Measurements from ENCODE around the gene OXLD1.

OXLD1 gene

DNA sequence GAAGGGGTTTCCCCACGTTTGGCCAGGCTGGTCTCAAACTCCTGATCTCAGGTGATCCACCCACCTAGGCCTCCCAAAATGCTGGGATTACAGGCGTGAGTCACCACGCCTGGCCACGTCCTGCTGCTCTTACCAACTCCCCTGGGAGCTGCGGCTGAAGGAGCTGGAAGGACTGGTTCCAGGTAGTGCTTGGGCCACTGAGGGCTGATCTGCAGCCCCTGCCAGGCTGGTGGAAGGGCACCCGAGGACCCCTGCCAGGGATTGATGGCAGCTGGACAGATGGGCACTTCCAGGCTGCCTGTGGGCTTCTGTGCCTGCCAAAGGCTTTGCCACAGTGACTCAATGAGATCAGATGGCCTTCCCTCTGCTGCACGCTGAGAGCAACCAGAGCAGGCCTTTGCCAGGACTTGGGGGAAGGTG lies 2.3 kb downstream of the OXLD1 start:
- Histone ChIP-seq H3K9me3 (ENCODE audit: control insufficient read depth, insufficient read depth, low read length) (no peaks in the 10 kb centered on the region), H3K4me3 (ENCODE audit: low read length) (no peak overlapping the region), H3K4me1 (ENCODE audit: control insufficient read depth, insufficient read depth, low read length) (peaks cover 7% of the 10 kb centered on the region), H3K36me3 (ENCODE audit: control insufficient read depth, insufficient read depth, low read length) (peaks cover 8% of the 10 kb centered on the region; the same call in 1 of the 2 replicates), H3K27ac (ENCODE audit: low read length) (no peak overlapping the region), H3K27me3 (ENCODE audit: control insufficient read depth, insufficient read depth, low read length) (no peaks in the 10 kb centered on the region)
- no CpG with 5 or more reads among the region's 7 CpGs for WGBS (ENCODE audit: insufficient coverage, insufficient read length)
- no peak for DNase-seq (ENCODE audit: low read depth, low spot score)

- Histone ChIP-seq H3K4me1 (ENCODE audit: control insufficient read depth, insufficient read depth, low read length) (peaks cover 4% of the 10 kb centered on the region), H3K36me3 (ENCODE audit: control insufficient read depth, insufficient read depth, low read length) (peaks cover 8% of the 10 kb centered on the region; the same call in 1 of the 2 replicates), H3K9me3 (ENCODE audit: control insufficient read depth, insufficient read depth, low read length) (no peaks in the 10 kb centered on the region), H3K27ac (ENCODE audit: low read length) (no peak overlapping the region), H3K4me3 (ENCODE audit: low read length) (no peak overlapping the region), H3K27me3 (ENCODE audit: control insufficient read depth, insufficient read depth, low read length) (no peaks in the 10 kb centered on the region)
- no CpG with 5 or more reads among the region's 4 CpGs for WGBS (ENCODE audit: insufficient coverage, insufficient read length)
- DNase-seq (ENCODE audit: low read depth, low spot score): no peak
Observed at GRCh38 chr17:81662002-81662401, 4.4 kb downstream of the OXLD1 start.

DNA sequence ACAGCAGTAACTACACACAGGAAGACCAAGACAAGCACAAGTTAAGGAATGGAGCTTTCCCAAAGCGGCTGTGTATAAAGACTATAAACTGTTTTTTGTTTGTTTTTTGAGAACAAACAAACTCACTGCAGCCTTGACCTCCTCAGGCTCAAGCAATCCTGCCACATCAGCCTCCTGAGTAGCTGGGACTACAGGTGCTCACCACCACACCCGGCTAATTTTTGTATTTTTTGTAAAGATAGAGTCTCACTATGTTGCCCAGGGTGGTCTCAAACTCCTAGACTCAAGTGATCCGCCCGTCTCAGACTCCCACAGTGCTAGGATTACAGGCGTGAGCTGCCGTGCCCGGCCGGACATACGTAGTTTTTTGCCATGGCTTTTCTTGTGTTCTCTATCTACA lies 6.0 kb downstream of the OXLD1 start:
- no peak overlapping the region for H3K27ac ChIP-seq (ENCODE audit: low read length)
- H3K36me3 ChIP-seq (ENCODE audit: control insufficient read depth, insufficient read depth, low read length): peaks cover 8% of the 10 kb centered on the region; the same call in 1 of the 2 replicates
- H3K27me3 ChIP-seq (ENCODE audit: control insufficient read depth, insufficient read depth, low read length): no peaks in the 10 kb centered on the region
- H3K9me3 ChIP-seq (ENCODE audit: control insufficient read depth, insufficient read depth, low read length): no peaks in the 10 kb centered on the region
- WGBS (ENCODE audit: insufficient coverage, insufficient read length): no CpG with 5 or more reads among the region's 9 CpGs
- peaks cover 2% of the 10 kb centered on the region; the same call in 1 of the 2 replicates for H3K4me1 ChIP-seq (ENCODE audit: control insufficient read depth, insufficient read depth, low read length)
- DNase-seq (ENCODE audit: low read depth, low spot score): no peak
- no peak overlapping the region for H3K4me3 ChIP-seq (ENCODE audit: low read length)

GRCh38 chr17:81659038-81659437 lies 7.4 kb downstream of the OXLD1 start:
- no peak overlapping the region for H3K27ac ChIP-seq (ENCODE audit: low read length)
- H3K4me3 ChIP-seq (ENCODE audit: low read length): no peak overlapping the region
- H3K36me3 ChIP-seq (ENCODE audit: control insufficient read depth, insufficient read depth, low read length): peaks cover under 1% of the 10 kb centered on the region; the same call in 1 of the 2 replicates
- no peaks in the 10 kb centered on the region for H3K9me3 ChIP-seq (ENCODE audit: control insufficient read depth, insufficient read depth, low read length)
- no peaks in the 10 kb centered on the region for H3K27me3 ChIP-seq (ENCODE audit: control insufficient read depth, insufficient read depth, low read length)
- no peaks in the 10 kb centered on the region; the same call in 1 of the 2 replicates for H3K4me1 ChIP-seq (ENCODE audit: control insufficient read depth, insufficient read depth, low read length)
- no peak for DNase-seq (ENCODE audit: low read depth, low spot score)
- no CpG with 5 or more reads among the region's 5 CpGs for WGBS (ENCODE audit: insufficient coverage, insufficient read length)

GRCh38 chr17:81656835-81657234 lies 9.6 kb downstream of the OXLD1 start:
- no peak overlapping the region for H3K4me3 ChIP-seq (ENCODE audit: low read length)
- DNase-seq (ENCODE audit: low read depth, low spot score): no peak
- H3K9me3 ChIP-seq (ENCODE audit: control insufficient read depth, insufficient read depth, low read length): no peaks in the 10 kb centered on the region
- H3K27ac ChIP-seq (ENCODE audit: low read length): no peak overlapping the region
- no peaks in the 10 kb centered on the region for H3K36me3 ChIP-seq (ENCODE audit: control insufficient read depth, insufficient read depth, low read length)
- H3K27me3 ChIP-seq (ENCODE audit: control insufficient read depth, insufficient read depth, low read length): no peaks in the 10 kb centered on the region
- peaks cover 5% of the 10 kb centered on the region for H3K4me1 ChIP-seq (ENCODE audit: control insufficient read depth, insufficient read depth, low read length)
- WGBS (ENCODE audit: insufficient coverage, insufficient read length): no CpG with 5 or more reads among the region's 4 CpGs

DNA sequence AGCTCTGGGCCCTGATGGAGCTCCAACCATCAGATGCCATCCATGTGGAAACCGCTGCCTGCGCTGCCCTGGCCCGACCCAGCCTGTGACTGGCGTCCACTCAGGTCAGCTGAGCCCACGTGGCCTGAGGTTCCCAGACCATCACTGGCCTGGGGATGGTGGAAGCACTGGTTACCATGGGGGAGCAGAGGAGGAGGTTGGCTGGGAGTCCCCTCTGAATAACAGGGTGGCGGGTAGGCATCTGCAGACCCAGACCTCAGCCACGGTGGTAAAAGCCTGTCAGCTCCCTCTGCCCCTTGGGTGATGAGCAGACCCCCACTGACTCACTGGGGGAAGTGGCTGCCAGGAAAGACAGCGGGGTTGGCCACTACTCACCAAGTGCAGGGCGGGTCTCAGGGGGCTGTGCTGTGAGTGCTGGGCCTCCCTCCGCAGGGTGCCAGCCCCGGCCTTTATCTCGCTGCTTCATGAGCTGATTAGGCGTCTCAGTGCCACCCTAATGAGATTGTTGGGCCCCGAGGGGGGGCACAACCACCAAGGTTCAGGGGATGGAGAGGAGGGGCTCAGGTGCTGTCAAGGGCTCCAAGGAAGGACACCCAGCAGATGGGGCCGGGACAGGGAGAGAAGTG lies 10.2 kb downstream of the OXLD1 start, which contains the start of gene PDE6G:
Gene PDE6G (minus strand): TSS at position 425 of the 626 bp plus-strand sequence. CDS start 3,237 bp downstream, outside the sequence.
- DNase-seq (ENCODE audit: low read depth, low spot score): no peak
- Histone ChIP-seq H3K36me3 (ENCODE audit: control insufficient read depth, insufficient read depth, low read length) (no peaks in the 10 kb centered on the region), H3K4me3 (ENCODE audit: low read length) (no peak within 1 kb of the TSS), H3K27me3 (ENCODE audit: control insufficient read depth, insufficient read depth, low read length) (no peaks in the 10 kb centered on the region), H3K9me3 (ENCODE audit: control insufficient read depth, insufficient read depth, low read length) (no peaks in the 10 kb centered on the region), H3K4me1 (ENCODE audit: control insufficient read depth, insufficient read depth, low read length) (peaks cover 5% of the 10 kb centered on the region), H3K27ac (ENCODE audit: low read length) (no peak within 1 kb of the TSS)
- no CpG with 5 or more reads among the region's 15 CpGs for WGBS (ENCODE audit: insufficient coverage, insufficient read length)

DNA sequence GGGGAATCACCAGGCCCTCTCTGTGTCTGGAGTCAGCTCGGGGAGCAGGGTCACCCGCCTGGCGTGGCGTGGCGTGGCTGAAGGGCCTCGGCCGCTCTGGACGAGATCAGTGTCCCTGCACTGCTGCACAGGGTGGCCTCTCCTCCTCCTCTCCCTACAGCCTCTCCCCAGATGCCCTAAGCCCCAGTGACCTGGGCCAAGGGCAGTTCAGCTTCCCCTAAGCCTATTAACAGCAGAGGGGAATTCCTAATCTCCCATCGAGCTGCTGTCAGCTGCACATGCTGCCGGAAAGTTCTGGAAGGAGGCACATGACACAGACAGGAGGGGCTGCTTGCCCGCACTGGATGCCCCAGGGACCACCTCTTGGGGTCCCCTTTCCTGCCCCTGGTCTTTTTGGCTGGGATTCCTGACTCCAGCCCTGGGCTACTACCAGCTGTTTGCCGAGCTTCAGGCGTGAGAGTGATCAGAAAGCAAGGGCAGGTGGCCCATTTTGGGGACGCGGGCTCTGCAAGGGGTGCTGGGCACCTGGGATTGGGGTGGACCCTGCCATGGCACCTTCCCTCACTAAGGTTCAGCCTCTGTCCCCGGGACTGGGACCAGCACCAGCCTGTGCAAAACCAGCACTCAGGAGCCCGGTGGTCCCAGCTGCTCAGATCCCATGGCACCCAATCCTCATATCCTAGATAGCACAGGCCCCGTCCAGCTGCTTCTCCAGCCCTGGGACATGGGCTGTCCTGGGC lies 10.9 kb downstream of the OXLD1 start:
- H3K4me1 ChIP-seq (ENCODE audit: control insufficient read depth, insufficient read depth, low read length): peaks cover 5% of the 10 kb centered on the region

DNA sequence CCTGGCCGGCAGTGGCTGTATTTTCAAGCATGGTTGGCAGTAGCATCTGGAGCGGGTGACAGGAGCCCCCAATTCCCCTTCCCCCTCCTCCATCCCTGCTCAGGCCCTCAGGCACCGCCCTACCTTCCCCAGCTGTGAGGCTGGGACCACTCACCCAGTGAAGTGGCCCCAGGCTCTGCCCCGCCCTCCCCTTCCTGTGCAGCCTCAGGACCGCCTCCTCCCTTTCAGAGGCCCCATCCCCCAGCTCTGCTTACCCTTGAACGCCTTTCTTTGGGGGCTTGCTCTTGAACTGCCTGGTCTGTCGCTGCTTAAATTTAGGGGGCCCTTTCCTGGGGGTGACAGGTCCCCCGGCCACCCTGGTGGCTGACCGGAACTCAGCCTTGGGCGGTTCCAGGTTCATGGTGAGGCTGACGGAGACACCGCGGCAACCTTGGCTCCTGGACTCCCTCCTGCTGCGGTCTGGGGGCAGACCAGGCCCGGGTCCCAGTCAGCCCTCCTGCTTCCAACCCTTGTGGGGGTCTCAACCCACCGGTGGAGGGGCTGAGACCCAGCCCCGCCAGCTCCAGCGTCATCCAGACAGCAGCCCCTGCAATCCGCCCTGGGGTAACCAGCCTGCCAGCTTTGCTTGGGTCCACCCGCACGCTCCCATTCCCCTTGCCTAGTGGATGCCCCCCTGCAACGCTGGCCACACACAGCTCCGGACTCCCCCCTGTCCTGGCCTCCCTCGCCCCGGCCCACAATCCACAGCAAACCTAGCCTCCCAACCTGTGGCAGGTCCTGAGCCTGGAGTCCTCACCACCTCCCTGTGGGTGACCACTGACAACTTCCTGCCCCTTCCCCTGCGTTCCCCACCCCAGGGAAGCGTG lies 13.3 kb downstream of the OXLD1 start:
- WGBS (ENCODE audit: insufficient coverage, insufficient read length): no CpG with 5 or more reads among the region's 27 CpGs
- peaks cover 3% of the 10 kb centered on the region; the same call in 1 of the 2 replicates for H3K27me3 ChIP-seq (ENCODE audit: control insufficient read depth, insufficient read depth, low read length)
- no peak overlapping the region for H3K27ac ChIP-seq (ENCODE audit: low read length)
- DNase-seq (ENCODE audit: low read depth, low spot score): no peak
- H3K9me3 ChIP-seq (ENCODE audit: control insufficient read depth, insufficient read depth, low read length): no peaks in the 10 kb centered on the region
- no peaks in the 10 kb centered on the region for H3K36me3 ChIP-seq (ENCODE audit: control insufficient read depth, insufficient read depth, low read length)
- H3K4me3 ChIP-seq (ENCODE audit: low read length): no peak overlapping the region
- peaks cover 5% of the 10 kb centered on the region for H3K4me1 ChIP-seq (ENCODE audit: control insufficient read depth, insufficient read depth, low read length)

More for the DNA sequence above, 10.9 kb downstream of the OXLD1 start:
- Histone ChIP-seq H3K27me3 (ENCODE audit: control insufficient read depth, insufficient read depth, low read length) (no peaks in the 10 kb centered on the region), H3K9me3 (ENCODE audit: control insufficient read depth, insufficient read depth, low read length) (no peaks in the 10 kb centered on the region), H3K27ac (ENCODE audit: low read length) (no peak overlapping the region), H3K4me3 (ENCODE audit: low read length) (no peak overlapping the region), H3K36me3 (ENCODE audit: control insufficient read depth, insufficient read depth, low read length) (no peaks in the 10 kb centered on the region)
- no peak for DNase-seq (ENCODE audit: low read depth, low spot score)
- no CpG with 5 or more reads among the region's 18 CpGs for WGBS (ENCODE audit: insufficient coverage, insufficient read length)

GRCh38 chr17:81651692-81652091 lies 14.7 kb downstream of the OXLD1 start:
- peaks cover 14% of the 10 kb centered on the region for H3K4me1 ChIP-seq (ENCODE audit: control insufficient read depth, insufficient read depth, low read length)
- no CpG with 5 or more reads among the region's 10 CpGs for whole genome bisulfite sequencing (ENCODE audit: insufficient coverage, insufficient read length)
- H3K27ac ChIP-seq (ENCODE audit: low read length): no peak overlapping the region
- no peaks in the 10 kb centered on the region for H3K9me3 ChIP-seq (ENCODE audit: control insufficient read depth, insufficient read depth, low read length)
- no peak for DNase-seq (ENCODE audit: low read depth, low spot score)
- H3K36me3 ChIP-seq (ENCODE audit: control insufficient read depth, insufficient read depth, low read length): no peaks in the 10 kb centered on the region
- peaks cover 11% of the 10 kb centered on the region for H3K27me3 ChIP-seq (ENCODE audit: control insufficient read depth, insufficient read depth, low read length)
- no peak overlapping the region for H3K4me3 ChIP-seq (ENCODE audit: low read length)

DNA sequence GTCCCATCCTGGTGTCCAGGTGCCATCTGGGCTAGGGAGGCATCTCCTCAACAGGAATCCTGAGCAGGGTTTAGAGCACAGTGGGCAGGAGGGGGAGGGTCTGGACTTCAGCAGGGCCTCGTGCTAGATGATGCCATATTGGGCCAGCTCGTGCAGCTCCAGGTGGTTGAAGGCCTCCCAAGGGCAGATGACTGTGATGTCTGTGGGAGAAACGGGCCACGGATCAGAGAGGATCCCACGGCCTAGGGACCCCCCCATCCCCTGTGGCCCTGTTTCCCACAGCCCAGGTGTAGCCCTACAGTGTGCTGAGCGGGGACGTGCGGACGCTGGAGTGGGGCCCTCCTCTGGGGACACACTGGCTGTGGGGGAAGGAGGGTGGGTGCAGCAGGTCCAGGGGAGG lies 15.5 kb downstream of the OXLD1 start:
- no CpG with 5 or more reads among the region's 9 CpGs for WGBS (ENCODE audit: insufficient coverage, insufficient read length)
- no peaks in the 10 kb centered on the region for H3K36me3 ChIP-seq (ENCODE audit: control insufficient read depth, insufficient read depth, low read length)
- no peak overlapping the region for H3K27ac ChIP-seq (ENCODE audit: low read length)
- peaks cover 11% of the 10 kb centered on the region for H3K27me3 ChIP-seq (ENCODE audit: control insufficient read depth, insufficient read depth, low read length)
- no peak overlapping the region for H3K4me3 ChIP-seq (ENCODE audit: low read length)
- peaks cover 14% of the 10 kb centered on the region for H3K4me1 ChIP-seq (ENCODE audit: control insufficient read depth, insufficient read depth, low read length)
- DNase-seq (ENCODE audit: low read depth, low spot score): no peak
- no peaks in the 10 kb centered on the region for H3K9me3 ChIP-seq (ENCODE audit: control insufficient read depth, insufficient read depth, low read length)

All from iPS DF 6.9 (cell line).